Measurements from ENCODE around the gene SLC39A5. TPM values are rescaled to one million over a fixed set of nuclear protein-coding genes. Genes with fewer than 3 reads are reported as not detected.

SLC39A5 gene
- total RNA-seq, 4 donors from 2014 or later, result 0.29 to 1.8 (median 0.52) TPM; not detected in 1

GRCh38 chr12:56244494-56244893 is 14.6 kb downstream of the SLC39A5 start:
- H3K4me3 ChIP-seq, result no peak overlapping the region
- no peaks in the 10 kb centered on the region for H3K9me3 ChIP-seq
- no peaks in the 10 kb centered on the region for H3K36me3 ChIP-seq
- TF ChIP-seq POLR2A (IDR thresholded peaks at IDR 0.05) (no peak), CTCF (IDR thresholded peaks at IDR 0.05) (no peak)
- no peak for DNase-seq
- no peak overlapping the region for H3K27ac ChIP-seq
- no peaks in the 10 kb centered on the region for H3K27me3 ChIP-seq
- no peaks in the 10 kb centered on the region for H3K4me1 ChIP-seq
- intact Hi-C loops (cut with DNase I; ENCODE audit: low total_unique reads), result no loop called here

- Histone ChIP-seq H3K27ac (no peak overlapping the region), H3K27me3 (no peaks in the 10 kb centered on the region), H3K9me3 (no peaks in the 10 kb centered on the region), H3K36me3 (no peaks in the 10 kb centered on the region), H3K4me1 (no peaks in the 10 kb centered on the region), H3K4me3 (no peak overlapping the region)
- DNase-seq, result no peak
- TF ChIP-seq CTCF (IDR thresholded peaks at IDR 0.05) (no peak), POLR2A (IDR thresholded peaks at IDR 0.05) (no peak)
- intact Hi-C loops (cut with DNase I; ENCODE audit: low total_unique reads), result no loop called here
Measured at GRCh38 chr12:56247923-56248322, 18.1 kb downstream of the SLC39A5 start.

GRCh38 chr12:56248711-56249110 is 18.9 kb downstream of the SLC39A5 start:
- no peaks in the 10 kb centered on the region for H3K36me3 ChIP-seq
- intact Hi-C loops (cut with DNase I; ENCODE audit: low total_unique reads), result no loop called here
- no peaks in the 10 kb centered on the region for H3K27me3 ChIP-seq
- no peaks in the 10 kb centered on the region for H3K9me3 ChIP-seq
- no peak overlapping the region for H3K27ac ChIP-seq
- TF ChIP-seq CTCF (IDR thresholded peaks at IDR 0.05), result no peak
- TF ChIP-seq POLR2A (IDR thresholded peaks at IDR 0.05), result no peak
- DNase-seq, result no peak
- H3K4me3 ChIP-seq, result no peak overlapping the region
- H3K4me1 ChIP-seq, result no peaks in the 10 kb centered on the region

- TF ChIP-seq POLR2A (IDR thresholded peaks at IDR 0.05), result no peak
- no peak for TF ChIP-seq CTCF (IDR thresholded peaks at IDR 0.05)
- Histone ChIP-seq H3K4me3 (no peak overlapping the region), H3K27ac (no peak overlapping the region), H3K27me3 (no peaks in the 10 kb centered on the region), H3K9me3 (no peaks in the 10 kb centered on the region), H3K36me3 (no peaks in the 10 kb centered on the region), H3K4me1 (peaks cover 0 to 11% of the 10 kb centered on the region in 2 donors)
- intact Hi-C loops (cut with DNase I; ENCODE audit: low total_unique reads), result no loop called here
- no peak for DNase-seq
Measured at GRCh38 chr12:56252649-56253048, 22.8 kb downstream of the SLC39A5 start.

GRCh38 chr12:56253091-56253490 is 23.2 kb downstream of the SLC39A5 start:
- H3K4me3 ChIP-seq, result no peak overlapping the region
- TF ChIP-seq POLR2A (IDR thresholded peaks at IDR 0.05), result no peak
- no peak for TF ChIP-seq CTCF (IDR thresholded peaks at IDR 0.05)
- no peak overlapping the region for H3K27ac ChIP-seq
- no peaks in the 10 kb centered on the region for H3K9me3 ChIP-seq
- no peaks in the 10 kb centered on the region for H3K36me3 ChIP-seq
- intact Hi-C loops (cut with DNase I; ENCODE audit: low total_unique reads), result no loop called here
- no peak for DNase-seq
- peaks cover 0 to 11% of the 10 kb centered on the region in 2 donors for H3K4me1 ChIP-seq
- H3K27me3 ChIP-seq, result no peaks in the 10 kb centered on the region

Data from uterus (tissue), 4 donors.